GM12878 (cell line): ENCODE measurements around the gene FSTL4. TPM values are rescaled to one million over a fixed set of nuclear protein-coding genes. Genes with fewer than 3 reads are reported as not detected.

Experiments
- BCL11A ChIP-seq: IDR thresholded peaks from 2 replicates; pipeline ENCODE4 v1.6.1; 2011; ENCODE audit warnings: low read depth, low read length
- CBFB ChIP-seq: IDR thresholded peaks from 2 replicates; pipeline ENCODE4 v1.6.1; 2016; ENCODE audit warnings: antibody characterized with exemption, low read depth
- EED ChIP-seq: sonication (generic); IDR thresholded peaks from 2 replicates; pipeline ENCODE4 v1.6.1; 2016; ENCODE audit warnings: antibody characterized with exemption, low read depth
- EGR1 ChIP-seq, 2 experiments: IDR thresholded peaks; 1 replicate in 1 of 2; 2 replicates in 1 of 2; pipeline ENCODE4 v1.6.1; 2011 to 2012; ENCODE audit warnings: low read depth in 2 of 2, low read length in 2 of 2, borderline replicate concordance in 1 of 2, mild to moderate bottlenecking in 1 of 2, moderate library complexity in 1 of 2
- EP300 ChIP-seq, 2 experiments: fragments of 150-350 bp in 1 of 2; IDR thresholded peaks; 2 replicates each; pipeline ENCODE4 v1.6.1; 2011 to 2012; ENCODE audit warnings: low read depth in 2 of 2, low read length in 2 of 2, borderline replicate concordance in 1 of 2, improper control_type of control experiment in 1 of 2, inconsistent platforms in 1 of 2; ENCODE audit not compliant: control insufficient read depth in 1 of 2
- GABPA ChIP-seq: IDR thresholded peaks from 2 replicates; pipeline ENCODE4 v1.6.1; 2014; ENCODE audit warnings: antibody characterized with exemption, low read depth, mild to moderate bottlenecking, inconsistent platforms
- IRF4 ChIP-seq: IDR thresholded peaks from 2 replicates; pipeline ENCODE4 v1.6.1; 2011; ENCODE audit warnings: low read depth, low read length
- MTA2 ChIP-seq: fragments of 450-650 bp; IDR thresholded peaks from 2 replicates; pipeline ENCODE4 v1.6.1; 2016; ENCODE audit warnings: low read depth, mild to moderate bottlenecking, moderate library complexity
- POLR2A ChIP-seq: IDR thresholded peaks from 2 replicates; pipeline ENCODE4 v1.6.1; 2011; ENCODE audit warnings: low read depth, mild to moderate bottlenecking, low read length
- POU2F2 ChIP-seq: IDR thresholded peaks from 3 replicates; pipeline ENCODE4 v1.6.1; 2011; ENCODE audit warnings: low read depth, mild to moderate bottlenecking, low read length, borderline replicate concordance
- TAF1 ChIP-seq: IDR thresholded peaks from 2 replicates; pipeline ENCODE4 v1.6.1; 2011; ENCODE audit warnings: mild to moderate bottlenecking, low read depth, low read length, borderline replicate concordance
- ZSCAN29 ChIP-seq: fragments of 450-650 bp; IDR thresholded peaks from 2 replicates; pipeline ENCODE4 v1.6.1; 2017; ENCODE audit warnings: mild to moderate bottlenecking, moderate library complexity
- polyA plus RNA-seq, 11 experiments: library from polyadenylated mRNA; depleted of rRNA in 4 of 11; unstranded in 6 of 11; stranded (reverse) in 5 of 11; fragments of >200 nt; fragmentation: Nextera tagmentation in 4 of 11; fragmentation: Illumina TruSeq in 1 of 11; extraction: Ambion mirVana in 4 of 11; extraction: Trizol in 1 of 11; gene quantifications; 1 replicate in 1 of 11; 2 replicates in 10 of 11; pipeline versions ENCODE4 v1.2.1 to v1.2.3, GENCODE V29; 2011 to 2016; ENCODE audit warnings: inconsistent platforms in 2 of 11, missing spikeins in 2 of 11, low read depth in 1 of 11
- total RNA-seq, 4 experiments: library from RNA; depleted of rRNA in 3 of 4; stranded (reverse); fragments of >200 nt in 3 of 4; fragmentation: Illumina TruSeq in 1 of 4; extraction: Trizol in 1 of 4; gene quantifications; 2 replicates each; pipeline versions ENCODE4 v1.2.1 to v1.2.3, GENCODE V29; 2013 to 2021
- TF ChIP-seq, protein P1 (sequence below): fragments of 450-650 bp; IDR thresholded peaks from 2 replicates; pipeline ENCODE4 v1.6.1; 2017; ENCODE audit warnings: low read depth, mild to moderate bottlenecking, moderate library complexity
- TF ChIP-seq, protein P2 (sequence below): IDR thresholded peaks from 2 replicates; pipeline ENCODE4 v1.6.1; 2011; ENCODE audit warnings: low read depth, mild to moderate bottlenecking, low read length, moderate library complexity, borderline replicate concordance; ENCODE audit errors: extremely low read depth
- TF ChIP-seq, protein P3 (sequence below): fragments of 450-650 bp; IDR thresholded peaks from 2 replicates; pipeline ENCODE4 v1.6.1; 2018; ENCODE audit warnings: mild to moderate bottlenecking, low read depth, moderate library complexity; ENCODE audit not compliant: partially characterized antibody
- TF ChIP-seq, protein P4 (sequence below): fragments of 450-650 bp; IDR thresholded peaks from 2 replicates; pipeline ENCODE4 v1.6.1; 2018; ENCODE audit warnings: borderline replicate concordance, mild to moderate bottlenecking; ENCODE audit not compliant: partially characterized antibody
- TF ChIP-seq, protein P5 (sequence below): fragments of 150-350 bp; IDR thresholded peaks from 2 replicates; pipeline ENCODE4 v1.6.1; 2016; ENCODE audit warnings: low read depth, low read length

FSTL4 gene
- total and polyA plus RNA-seq, 10 of the 15 experiments (the other 5 are each of a cell fraction or from before 2014, with no cell fraction given) = 0.01 to 0.79 (median 0.21) TPM; not detected in 6

DNA sequence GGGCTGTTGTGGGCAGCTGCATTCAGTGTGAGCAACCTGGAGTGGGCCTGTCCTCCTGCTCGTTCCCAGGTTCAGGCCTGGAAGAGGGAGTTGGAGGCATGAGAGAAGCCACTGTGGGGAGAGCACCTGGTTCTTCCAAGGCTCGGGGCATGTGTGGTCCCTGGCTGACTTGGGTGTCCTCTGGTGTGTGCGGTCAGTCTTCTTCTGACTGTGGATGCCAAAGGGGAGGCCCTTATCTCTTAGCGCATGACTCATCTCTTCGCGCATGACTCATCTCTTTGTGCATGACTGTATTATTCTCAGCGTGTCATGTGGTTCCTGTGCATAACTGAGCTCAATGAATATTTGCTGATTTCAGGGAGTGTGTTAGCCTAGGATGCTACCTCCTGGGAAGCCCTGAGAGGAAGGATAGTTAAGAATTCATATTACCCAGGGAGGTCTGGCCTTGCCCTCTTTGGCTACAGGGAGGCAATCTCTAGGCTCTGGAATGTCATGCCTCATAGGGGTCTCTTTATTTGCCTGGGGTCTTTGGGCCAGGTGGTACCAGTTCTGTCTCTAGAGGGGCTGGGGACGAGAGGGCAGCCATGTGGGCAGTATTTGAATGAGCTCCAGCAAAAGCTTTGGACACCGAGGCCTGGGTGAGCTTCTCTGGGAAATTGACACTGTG lies 371.8 kb downstream of the FSTL4 start (continued):
- TF ChIP-seq, protein P1, sequence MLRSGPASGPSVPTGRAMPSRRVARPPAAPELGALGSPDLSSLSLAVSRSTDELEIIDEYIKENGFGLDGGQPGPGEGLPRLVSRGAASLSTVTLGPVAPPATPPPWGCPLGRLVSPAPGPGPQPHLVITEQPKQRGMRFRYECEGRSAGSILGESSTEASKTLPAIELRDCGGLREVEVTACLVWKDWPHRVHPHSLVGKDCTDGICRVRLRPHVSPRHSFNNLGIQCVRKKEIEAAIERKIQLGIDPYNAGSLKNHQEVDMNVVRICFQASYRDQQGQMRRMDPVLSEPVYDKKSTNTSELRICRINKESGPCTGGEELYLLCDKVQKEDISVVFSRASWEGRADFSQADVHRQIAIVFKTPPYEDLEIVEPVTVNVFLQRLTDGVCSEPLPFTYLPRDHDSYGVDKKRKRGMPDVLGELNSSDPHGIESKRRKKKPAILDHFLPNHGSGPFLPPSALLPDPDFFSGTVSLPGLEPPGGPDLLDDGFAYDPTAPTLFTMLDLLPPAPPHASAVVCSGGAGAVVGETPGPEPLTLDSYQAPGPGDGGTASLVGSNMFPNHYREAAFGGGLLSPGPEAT = 0 out of 2 replicates have a peak, but pooled peaks have one; percentile 62
- TF ChIP-seq MTA2 (peak; percentile 85), IRF4 (peak; percentile 80), TAF1 (no peak), POLR2A (peak; percentile 41; the same call in 1 of the 2 replicates), ZSCAN29 (no peak), POU2F2 (peak; percentile 77; the same call in 1 of the 3 replicates), EED (peak; percentile 74), BCL11A (peak; percentile 91; the same call in 1 of the 2 replicates), CBFB (peak; percentile 61; the same call in 1 of the 2 replicates), GABPA (no peak), EP300 (IDR thresholded peaks at IDR 0.05; ENCODE audit: borderline replicate concordance in 1 of 2, control insufficient read depth in 1 of 2, low read depth in 2 of 2, low read length in 2 of 2) (peak; percentile 82 to 94; a peak in 2 of 4 replicates), EGR1 (IDR thresholded peaks at IDR 0.05; ENCODE audit: borderline replicate concordance in 1 of 2, low read depth in 2 of 2, low read length in 2 of 2) (no peak)
- TF ChIP-seq, protein P2, sequence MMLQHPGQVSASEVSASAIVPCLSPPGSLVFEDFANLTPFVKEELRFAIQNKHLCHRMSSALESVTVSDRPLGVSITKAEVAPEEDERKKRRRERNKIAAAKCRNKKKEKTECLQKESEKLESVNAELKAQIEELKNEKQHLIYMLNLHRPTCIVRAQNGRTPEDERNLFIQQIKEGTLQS = 0 out of 2 replicates have a peak, but pooled peaks have one; percentile 37
- TF ChIP-seq, protein P3, sequence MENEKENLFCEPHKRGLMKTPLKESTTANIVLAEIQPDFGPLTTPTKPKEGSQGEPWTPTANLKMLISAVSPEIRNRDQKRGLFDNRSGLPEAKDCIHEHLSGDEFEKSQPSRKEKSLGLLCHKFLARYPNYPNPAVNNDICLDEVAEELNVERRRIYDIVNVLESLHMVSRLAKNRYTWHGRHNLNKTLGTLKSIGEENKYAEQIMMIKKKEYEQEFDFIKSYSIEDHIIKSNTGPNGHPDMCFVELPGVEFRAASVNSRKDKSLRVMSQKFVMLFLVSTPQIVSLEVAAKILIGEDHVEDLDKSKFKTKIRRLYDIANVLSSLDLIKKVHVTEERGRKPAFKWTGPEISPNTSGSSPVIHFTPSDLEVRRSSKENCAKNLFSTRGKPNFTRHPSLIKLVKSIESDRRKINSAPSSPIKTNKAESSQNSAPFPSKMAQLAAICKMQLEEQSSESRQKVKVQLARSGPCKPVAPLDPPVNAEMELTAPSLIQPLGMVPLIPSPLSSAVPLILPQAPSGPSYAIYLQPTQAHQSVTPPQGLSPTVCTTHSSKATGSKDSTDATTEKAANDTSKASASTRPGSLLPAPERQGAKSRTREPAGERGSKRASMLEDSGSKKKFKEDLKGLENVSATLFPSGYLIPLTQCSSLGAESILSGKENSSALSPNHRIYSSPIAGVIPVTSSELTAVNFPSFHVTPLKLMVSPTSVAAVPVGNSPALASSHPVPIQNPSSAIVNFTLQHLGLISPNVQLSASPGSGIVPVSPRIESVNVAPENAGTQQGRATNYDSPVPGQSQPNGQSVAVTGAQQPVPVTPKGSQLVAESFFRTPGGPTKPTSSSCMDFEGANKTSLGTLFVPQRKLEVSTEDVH = no peak
- TF ChIP-seq, protein P4, sequence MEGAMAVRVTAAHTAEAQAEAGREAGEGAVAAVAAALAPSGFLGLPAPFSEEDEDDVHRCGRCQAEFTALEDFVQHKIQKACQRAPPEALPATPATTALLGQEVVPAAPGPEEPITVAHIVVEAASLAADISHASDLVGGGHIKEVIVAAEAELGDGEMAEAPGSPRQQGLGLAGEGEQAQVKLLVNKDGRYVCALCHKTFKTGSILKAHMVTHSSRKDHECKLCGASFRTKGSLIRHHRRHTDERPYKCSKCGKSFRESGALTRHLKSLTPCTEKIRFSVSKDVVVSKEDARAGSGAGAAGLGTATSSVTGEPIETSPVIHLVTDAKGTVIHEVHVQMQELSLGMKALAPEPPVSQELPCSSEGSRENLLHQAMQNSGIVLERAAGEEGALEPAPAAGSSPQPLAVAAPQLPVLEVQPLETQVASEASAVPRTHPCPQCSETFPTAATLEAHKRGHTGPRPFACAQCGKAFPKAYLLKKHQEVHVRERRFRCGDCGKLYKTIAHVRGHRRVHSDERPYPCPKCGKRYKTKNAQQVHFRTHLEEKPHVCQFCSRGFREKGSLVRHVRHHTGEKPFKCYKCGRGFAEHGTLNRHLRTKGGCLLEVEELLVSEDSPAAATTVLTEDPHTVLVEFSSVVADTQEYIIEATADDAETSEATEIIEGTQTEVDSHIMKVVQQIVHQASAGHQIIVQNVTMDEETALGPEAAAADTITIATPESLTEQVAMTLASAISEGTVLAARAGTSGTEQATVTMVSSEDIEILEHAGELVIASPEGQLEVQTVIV = no peak
- TF ChIP-seq, protein P5, sequence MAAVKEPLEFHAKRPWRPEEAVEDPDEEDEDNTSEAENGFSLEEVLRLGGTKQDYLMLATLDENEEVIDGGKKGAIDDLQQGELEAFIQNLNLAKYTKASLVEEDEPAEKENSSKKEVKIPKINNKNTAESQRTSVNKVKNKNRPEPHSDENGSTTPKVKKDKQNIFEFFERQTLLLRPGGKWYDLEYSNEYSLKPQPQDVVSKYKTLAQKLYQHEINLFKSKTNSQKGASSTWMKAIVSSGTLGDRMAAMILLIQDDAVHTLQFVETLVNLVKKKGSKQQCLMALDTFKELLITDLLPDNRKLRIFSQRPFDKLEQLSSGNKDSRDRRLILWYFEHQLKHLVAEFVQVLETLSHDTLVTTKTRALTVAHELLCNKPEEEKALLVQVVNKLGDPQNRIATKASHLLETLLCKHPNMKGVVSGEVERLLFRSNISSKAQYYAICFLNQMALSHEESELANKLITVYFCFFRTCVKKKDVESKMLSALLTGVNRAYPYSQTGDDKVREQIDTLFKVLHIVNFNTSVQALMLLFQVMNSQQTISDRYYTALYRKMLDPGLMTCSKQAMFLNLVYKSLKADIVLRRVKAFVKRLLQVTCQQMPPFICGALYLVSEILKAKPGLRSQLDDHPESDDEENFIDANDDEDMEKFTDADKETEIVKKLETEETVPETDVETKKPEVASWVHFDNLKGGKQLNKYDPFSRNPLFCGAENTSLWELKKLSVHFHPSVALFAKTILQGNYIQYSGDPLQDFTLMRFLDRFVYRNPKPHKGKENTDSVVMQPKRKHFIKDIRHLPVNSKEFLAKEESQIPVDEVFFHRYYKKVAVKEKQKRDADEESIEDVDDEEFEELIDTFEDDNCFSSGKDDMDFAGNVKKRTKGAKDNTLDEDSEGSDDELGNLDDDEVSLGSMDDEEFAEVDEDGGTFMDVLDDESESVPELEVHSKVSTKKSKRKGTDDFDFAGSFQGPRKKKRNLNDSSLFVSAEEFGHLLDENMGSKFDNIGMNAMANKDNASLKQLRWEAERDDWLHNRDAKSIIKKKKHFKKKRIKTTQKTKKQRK = no peak
